Measurements from ENCODE around the gene MATN3.

The MATN3 gene

GRCh38 chr2:20035955-20036666, 23.6 kb upstream of the MATN3 start:
- no peak for DNase-seq (ENCODE audit: low read depth in 2 of 2)

- DNase-seq (ENCODE audit: low read depth in 2 of 2) = no peak
Observed at GRCh38 chr2:20034821-20035220, 22.4 kb upstream of the MATN3 start.

GRCh38 chr2:20034218-20034617, 21.8 kb upstream of the MATN3 start:
- no peak for DNase-seq (ENCODE audit: low read depth in 2 of 2)

- no peak for DNase-seq (ENCODE audit: low read depth in 2 of 2)
Observed at GRCh38 chr2:20033322-20033721, 20.9 kb upstream of the MATN3 start.

GRCh38 chr2:20030224-20030623, 17.8 kb upstream of the MATN3 start:
- DNase-seq (ENCODE audit: low read depth in 2 of 2) = no peak

GRCh38 chr2:20027705-20028434, 15.4 kb upstream of the MATN3 start:
- DNase-seq (ENCODE audit: low read depth in 2 of 2) = no peak

GRCh38 chr2:20027260-20027677, 14.8 kb upstream of the MATN3 start:
- no peak for DNase-seq (ENCODE audit: low read depth in 2 of 2)

- DNase-seq (ENCODE audit: low read depth in 2 of 2) = no peak
Observed at GRCh38 chr2:20025065-20025786, 12.8 kb upstream of the MATN3 start.

- DNase-seq (ENCODE audit: low read depth in 2 of 2) = no peak
Observed at GRCh38 chr2:20023688-20024087, 11.2 kb upstream of the MATN3 start.

- no peak for DNase-seq (ENCODE audit: low read depth in 2 of 2)
Observed at GRCh38 chr2:20021405-20022009, 9.0 kb upstream of the MATN3 start.

- DNase-seq (ENCODE audit: low read depth in 2 of 2) = no peak
Observed at GRCh38 chr2:20019747-20020146, 7.3 kb upstream of the MATN3 start.

- no peak for DNase-seq (ENCODE audit: low read depth in 2 of 2)
Observed at GRCh38 chr2:20018601-20019152, 6.2 kb upstream of the MATN3 start.

GRCh38 chr2:20016346-20016745, 3.9 kb upstream of the MATN3 start:
- no peak for DNase-seq (ENCODE audit: low read depth in 2 of 2)

- no peak for DNase-seq (ENCODE audit: low read depth in 2 of 2)
Observed at GRCh38 chr2:20015482-20016083, 3.1 kb upstream of the MATN3 start.

- no peak for DNase-seq (ENCODE audit: low read depth in 2 of 2)
Observed at GRCh38 chr2:20013126-20013849, 820 bp upstream of the MATN3 start.

GRCh38 chr2:20012032-20012281, 511 bp downstream of the MATN3 start:
- no peak for DNase-seq (ENCODE audit: low read depth in 2 of 2)

GRCh38 chr2:20011276-20012031, 1.0 kb downstream of the MATN3 start:
- no peak for DNase-seq (ENCODE audit: low read depth in 2 of 2)

- no peak for DNase-seq (ENCODE audit: low read depth in 2 of 2)
Observed at GRCh38 chr2:20008703-20009102, 3.8 kb downstream of the MATN3 start.

- no peak for DNase-seq (ENCODE audit: low read depth in 2 of 2)
Observed at GRCh38 chr2:20005891-20006470, 6.5 kb downstream of the MATN3 start.

- no peak for DNase-seq (ENCODE audit: low read depth in 2 of 2)
Observed at GRCh38 chr2:20005067-20005627, 7.3 kb downstream of the MATN3 start.
